A549 (cell line): ENCODE measurements around the gene MAPK13. TPM values are rescaled to one million over a fixed set of nuclear protein-coding genes. Genes with fewer than 3 reads are reported as not detected.

Experiments used
- ATAC-seq, 2 experiments: fragments of 200-7000 bp in 1 of 2; fragments of >200 bp in 1 of 2; cut with Nextera tagmentation in 1 of 2; cut with Tn5 transposase in 1 of 2; 3 replicates each; pipeline versions ENCODE4 v1.8.0 to v1.9.1; 2018 to 2020; ENCODE audit warnings: mild to moderate bottlenecking in 1 of 2, moderate library complexity in 1 of 2
- CTCF ChIA-PET: fragments of 300-600 bp; sonication (Branson Sonifier 250); formaldehyde crosslinking; extraction: SDS; loops from one replicate; lab custom pipeline; 2021; ENCODE audit warnings: antibody characterized with exemption, inconsistent platforms; lab: Yijun Ruan, JAX
- POLR2A ChIA-PET: fragments of 350-600 bp; formaldehyde crosslinking; extraction: SDS; loops from one replicate; lab custom pipeline; 2021; ENCODE audit warnings: antibody characterized with exemption, inconsistent platforms; lab: Yijun Ruan, JAX
- DNase-seq, 2 experiments: peaks; one replicate each; pipeline versions ENCODE4 v3.0.0 to v3.0.0-alpha.2; 2011 to 2016; ENCODE audit warnings: low read depth in 1 of 2, low spot score in 1 of 2
- FAIRE-seq: peaks from 2 replicates; lab custom pipeline; 2011; peaks lifted over from hg19 to GRCh38; lab: Jason Lieb, UNC
- H3K27ac ChIP-seq, 2 experiments: fragments of >200 bp; sonication (Bioruptor Twin); formaldehyde crosslinking; 3 replicates each; pipeline ENCODE4 v1.5.1; 2016 to 2017
- H3K4me1 ChIP-seq: fragments of >200 bp; sonication (Bioruptor Twin); formaldehyde crosslinking; 3 replicates; pipeline ENCODE4 v1.6.1; 2016
- H3K4me2 ChIP-seq: fragments of >200 bp; sonication (Bioruptor Twin); formaldehyde crosslinking; 3 replicates; pipeline ENCODE4 v1.6.1; 2016
- H3K4me3 ChIP-seq: fragments of >200 bp; sonication (Bioruptor Twin); formaldehyde crosslinking; 3 replicates; pipeline ENCODE4 v1.5.1; 2016
- H3K9me3 ChIP-seq: fragments of >200 bp; sonication (Bioruptor Twin); formaldehyde crosslinking; 3 replicates; pipeline ENCODE4 v1.6.1; 2016
- CBX2 ChIP-seq: fragments of 200-600 bp; sonication (generic); IDR thresholded peaks from 2 replicates; pipeline ENCODE4 v1.6.1; 2016; ENCODE audit warnings: low read depth, mild to moderate bottlenecking, borderline replicate concordance
- CBX8 ChIP-seq: fragments of 200-600 bp; sonication (generic); IDR thresholded peaks from 2 replicates; pipeline ENCODE4 v1.6.1; 2016
- EHF ChIP-seq: fragments of 250-450 bp; sonication (Bioruptor Pico); IDR thresholded peaks from 2 replicates; pipeline ENCODE4 v1.5.0; 2020; ENCODE audit warnings: mild to moderate bottlenecking
- EHMT2 ChIP-seq: fragments of 200-600 bp; sonication (generic); IDR thresholded peaks from 2 replicates; pipeline ENCODE4 v1.6.1; 2016; ENCODE audit warnings: antibody characterized with exemption, low read depth, mild to moderate bottlenecking, moderate library complexity
- ESRRA ChIP-seq: fragments of 150-350 bp; IDR thresholded peaks from 2 replicates; pipeline ENCODE4 v1.6.1; 2014; ENCODE audit warnings: mild to moderate bottlenecking, low read length, borderline replicate concordance
- FOSB ChIP-seq: fragments of 250-450 bp; sonication (Bioruptor Pico); IDR thresholded peaks from 2 replicates; pipeline ENCODE4 v1.5.0; 2020; ENCODE audit warnings: mild to moderate bottlenecking, moderate library complexity
- GATA3 ChIP-seq: IDR thresholded peaks from 2 replicates; pipeline ENCODE4 v1.6.1; 2012; ENCODE audit warnings: borderline replicate concordance
- HDAC2 ChIP-seq: fragments of 200-600 bp; sonication (generic); IDR thresholded peaks from 2 replicates; pipeline ENCODE4 v1.6.1; 2016
- HEYL ChIP-seq: fragments of 250-450 bp; sonication (Bioruptor Pico); IDR thresholded peaks from 2 replicates; pipeline ENCODE4 v1.8.0; 2021; ENCODE audit warnings: mild to moderate bottlenecking, moderate library complexity
- HOXA7 ChIP-seq: fragments of 250-450 bp; sonication (Bioruptor Pico); IDR thresholded peaks from 2 replicates; pipeline ENCODE4 v1.5.0; 2020; ENCODE audit warnings: mild to moderate bottlenecking, moderate library complexity
- JUN ChIP-seq, 2 experiments: fragments of >200 bp; sonication (Bioruptor Twin); formaldehyde crosslinking; IDR thresholded peaks; 2 replicates in 1 of 2; 3 replicates in 1 of 2; pipeline ENCODE4 v1.6.1; 2016 to 2017
- KDM1A ChIP-seq: fragments of 200-600 bp; sonication (generic); IDR thresholded peaks from 2 replicates; pipeline ENCODE4 v1.6.1; 2016; ENCODE audit warnings: low read depth, mild to moderate bottlenecking
- MYC ChIP-seq: IDR thresholded peaks from 2 replicates; pipeline ENCODE4 v1.6.1; 2012; ENCODE audit warnings: mild to moderate bottlenecking, inconsistent platforms, low read length, improper control_type of control experiment, borderline replicate concordance
- PHF8 ChIP-seq: fragments of 200-600 bp; sonication (generic); IDR thresholded peaks from 2 replicates; pipeline ENCODE4 v1.6.1; 2016; ENCODE audit warnings: low read depth, mild to moderate bottlenecking, antibody characterized with exemption, moderate library complexity, borderline replicate concordance
- RAD21 ChIP-seq, 2 experiments: fragments of >200 bp in 1 of 2; sonication (Bioruptor Twin) in 1 of 2; formaldehyde crosslinking in 1 of 2; IDR thresholded peaks in 1 of 2; conservative IDR thresholded peaks in 1 of 2; 2 replicates in 1 of 2; 3 replicates in 1 of 2; pipeline ENCODE4 v1.6.1; 2012 to 2018; ENCODE audit warnings: inconsistent platforms in 1 of 2
- RARB ChIP-seq: fragments of 250-450 bp; sonication (Bioruptor Pico); IDR thresholded peaks from 2 replicates; pipeline ENCODE4 v1.8.0; 2021; ENCODE audit warnings: mild to moderate bottlenecking, moderate library complexity
- SMC3 ChIP-seq: fragments of >200 bp; sonication (Bioruptor Twin); formaldehyde crosslinking; IDR thresholded peaks from 3 replicates; pipeline ENCODE4 v1.6.1; 2018; ENCODE audit warnings: inconsistent platforms
- SREBF2 ChIP-seq: fragments of 450-650 bp; IDR thresholded peaks from 2 replicates; pipeline ENCODE4 v1.6.1; 2014; ENCODE audit warnings: mild to moderate bottlenecking, moderate library complexity
- ZFP36 ChIP-seq: fragments of 450-650 bp; IDR thresholded peaks from 2 replicates; pipeline ENCODE4 v1.6.1; 2014; ENCODE audit warnings: borderline replicate concordance; ENCODE audit not compliant: partially characterized antibody
- ZSCAN20 ChIP-seq: fragments of 250-450 bp; sonication (Bioruptor Pico); IDR thresholded peaks from 2 replicates; pipeline ENCODE4 v1.8.0; 2022; ENCODE audit warnings: mild to moderate bottlenecking, moderate library complexity
- WGBS: methylation state at CpG from one replicate; pipeline ENCODE4 v1.1.6; 2017; ENCODE audit errors: missing lambda C conversion rate; 5-methylcytosine and 5-hydroxymethylcytosine counted together
- polyA plus RNA-seq, 4 experiments: library from polyadenylated mRNA; depleted of rRNA in 3 of 4; stranded (reverse); fragments of >200 nt; fragmentation: RNase III in 1 of 4; extraction: RNeasy Plus Mini Kit Qiagen cat#74134 plus additional on column Dnase treatment in 1 of 4; gene quantifications; 2 replicates in 3 of 4; 3 replicates in 1 of 4; pipeline ENCODE4 v1.2.3, GENCODE V29; 2011 to 2017
- TF ChIP-seq, protein P1 (sequence below): fragments of 150-350 bp; IDR thresholded peaks from 2 replicates; pipeline ENCODE4 v1.6.1; 2014; ENCODE audit warnings: low read depth, mild to moderate bottlenecking, low read length
- TF ChIP-seq, protein P2 (sequence below): fragments of >200 bp; sonication (Bioruptor Twin); formaldehyde crosslinking; IDR thresholded peaks from 3 replicates; pipeline ENCODE4 v1.5.1; 2016
- TF ChIP-seq, protein P3 (sequence below): IDR thresholded peaks from 2 replicates; pipeline ENCODE4 v1.6.1; 2012
- TF ChIP-seq, protein P4 (sequence below): fragments of 250-450 bp; sonication (Bioruptor Pico); IDR thresholded peaks from 2 replicates; pipeline ENCODE4 v1.5.0; 2020; ENCODE audit warnings: low read depth, mild to moderate bottlenecking, moderate library complexity
- TF ChIP-seq, protein P5 (sequence below): fragments of 450-650 bp; IDR thresholded peaks from 2 replicates; pipeline ENCODE4 v1.6.1; 2014; ENCODE audit warnings: antibody characterized with exemption

Gene MAPK13
- polyA plus RNA-seq, 2 of the 4 experiments (the other 2 are of a cell fraction), result 0.45 to 0.63 TPM

DNA sequence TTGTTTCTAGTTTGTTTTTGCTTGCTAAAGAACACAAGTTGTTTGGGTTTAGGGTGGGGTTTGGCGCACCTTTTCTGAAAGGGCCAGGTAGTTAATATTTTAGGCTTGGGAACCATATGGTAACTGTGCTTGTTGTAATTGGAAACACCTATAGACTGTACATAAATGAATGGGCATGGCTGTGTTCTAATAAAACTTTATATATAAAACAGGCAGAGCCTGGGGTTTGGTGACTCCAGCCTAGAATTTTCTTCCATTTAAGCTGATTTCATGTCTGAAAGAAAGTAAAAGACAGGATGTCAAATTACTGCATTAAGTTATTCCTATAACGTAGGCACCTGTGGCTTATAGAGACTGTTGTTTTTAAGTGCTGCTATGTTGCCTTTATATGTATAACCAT is 36.1 kb upstream of the MAPK13 start (continued):
- TF ChIP-seq EHMT2 (no peak), SMC3 (no peak), KDM1A (no peak), CBX2 (no peak), HEYL (no peak), JUN (IDR thresholded peaks at IDR 0.05) (no peak), SREBF2 (no peak), RARB (CRISPR knock-in tag) (no peak)
- TF ChIP-seq, protein P1, sequence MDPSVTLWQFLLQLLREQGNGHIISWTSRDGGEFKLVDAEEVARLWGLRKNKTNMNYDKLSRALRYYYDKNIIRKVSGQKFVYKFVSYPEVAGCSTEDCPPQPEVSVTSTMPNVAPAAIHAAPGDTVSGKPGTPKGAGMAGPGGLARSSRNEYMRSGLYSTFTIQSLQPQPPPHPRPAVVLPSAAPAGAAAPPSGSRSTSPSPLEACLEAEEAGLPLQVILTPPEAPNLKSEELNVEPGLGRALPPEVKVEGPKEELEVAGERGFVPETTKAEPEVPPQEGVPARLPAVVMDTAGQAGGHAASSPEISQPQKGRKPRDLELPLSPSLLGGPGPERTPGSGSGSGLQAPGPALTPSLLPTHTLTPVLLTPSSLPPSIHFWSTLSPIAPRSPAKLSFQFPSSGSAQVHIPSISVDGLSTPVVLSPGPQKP, result no peak

DNA sequence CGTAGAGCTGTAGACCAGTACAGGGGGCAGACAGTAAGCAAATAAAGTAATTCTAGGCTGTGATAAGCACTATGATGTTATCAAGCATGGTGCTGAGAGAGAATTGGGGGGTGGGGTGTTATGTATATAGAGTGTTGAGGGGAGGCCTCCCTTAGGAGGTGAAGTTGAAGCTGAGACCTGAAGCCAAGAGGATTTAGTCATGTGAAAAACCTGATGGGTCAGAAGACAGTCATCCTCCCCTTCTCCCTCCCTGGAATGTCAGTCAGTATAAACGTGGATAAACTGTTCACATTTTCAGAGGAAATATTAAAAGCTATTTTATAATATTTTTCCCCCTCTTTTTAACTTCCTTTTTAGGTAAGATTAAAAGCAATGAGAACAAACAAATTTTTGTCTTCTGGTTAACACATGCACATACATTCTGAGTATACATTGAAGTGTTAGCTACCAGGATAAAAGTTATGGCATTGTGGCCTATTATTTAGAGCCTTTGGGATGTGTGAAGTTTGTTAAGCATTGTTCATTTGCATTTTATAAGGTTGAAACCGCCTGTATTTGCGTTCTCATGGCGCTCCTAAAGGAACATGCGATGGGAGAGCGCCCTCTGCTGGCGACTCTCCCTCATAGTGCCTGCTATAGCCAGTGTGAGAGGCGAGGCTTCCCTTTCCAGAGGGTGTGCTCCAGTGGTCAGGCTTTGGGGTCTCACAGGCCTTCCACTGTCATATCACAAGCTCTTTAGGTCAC is 35.4 kb upstream of the MAPK13 start:
- peak overlapping the region; percentile 56 to 68; a peak in 5 of 6 replicates for H3K27ac ChIP-seq
- TF ChIP-seq GATA3 (no peak), RAD21 (conservative IDR thresholded peaks at IDR 0.05 in 1 of 2, IDR thresholded peaks at IDR 0.05 in 1 of 2) (peak; percentile 82 to 84), EHF (CRISPR knock-in tag) (no peak), ESRRA (no peak), CBX2 (no peak), MYC (no peak), CBX8 (no peak), HOXA7 (CRISPR knock-in tag) (no peak), HDAC2 (no peak), FOSB (CRISPR knock-in tag) (no peak), SMC3 (peak; percentile 76), ZSCAN20 (CRISPR knock-in tag) (no peak), ZFP36 (no peak), PHF8 (no peak), RARB (CRISPR knock-in tag) (no peak)
- TF ChIP-seq, protein P2, sequence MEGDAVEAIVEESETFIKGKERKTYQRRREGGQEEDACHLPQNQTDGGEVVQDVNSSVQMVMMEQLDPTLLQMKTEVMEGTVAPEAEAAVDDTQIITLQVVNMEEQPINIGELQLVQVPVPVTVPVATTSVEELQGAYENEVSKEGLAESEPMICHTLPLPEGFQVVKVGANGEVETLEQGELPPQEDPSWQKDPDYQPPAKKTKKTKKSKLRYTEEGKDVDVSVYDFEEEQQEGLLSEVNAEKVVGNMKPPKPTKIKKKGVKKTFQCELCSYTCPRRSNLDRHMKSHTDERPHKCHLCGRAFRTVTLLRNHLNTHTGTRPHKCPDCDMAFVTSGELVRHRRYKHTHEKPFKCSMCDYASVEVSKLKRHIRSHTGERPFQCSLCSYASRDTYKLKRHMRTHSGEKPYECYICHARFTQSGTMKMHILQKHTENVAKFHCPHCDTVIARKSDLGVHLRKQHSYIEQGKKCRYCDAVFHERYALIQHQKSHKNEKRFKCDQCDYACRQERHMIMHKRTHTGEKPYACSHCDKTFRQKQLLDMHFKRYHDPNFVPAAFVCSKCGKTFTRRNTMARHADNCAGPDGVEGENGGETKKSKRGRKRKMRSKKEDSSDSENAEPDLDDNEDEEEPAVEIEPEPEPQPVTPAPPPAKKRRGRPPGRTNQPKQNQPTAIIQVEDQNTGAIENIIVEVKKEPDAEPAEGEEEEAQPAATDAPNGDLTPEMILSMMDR, result peak; percentile 91
- TF ChIP-seq, protein P3, sequence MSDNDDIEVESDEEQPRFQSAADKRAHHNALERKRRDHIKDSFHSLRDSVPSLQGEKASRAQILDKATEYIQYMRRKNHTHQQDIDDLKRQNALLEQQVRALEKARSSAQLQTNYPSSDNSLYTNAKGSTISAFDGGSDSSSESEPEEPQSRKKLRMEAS, result no peak
- TF ChIP-seq, protein P4, sequence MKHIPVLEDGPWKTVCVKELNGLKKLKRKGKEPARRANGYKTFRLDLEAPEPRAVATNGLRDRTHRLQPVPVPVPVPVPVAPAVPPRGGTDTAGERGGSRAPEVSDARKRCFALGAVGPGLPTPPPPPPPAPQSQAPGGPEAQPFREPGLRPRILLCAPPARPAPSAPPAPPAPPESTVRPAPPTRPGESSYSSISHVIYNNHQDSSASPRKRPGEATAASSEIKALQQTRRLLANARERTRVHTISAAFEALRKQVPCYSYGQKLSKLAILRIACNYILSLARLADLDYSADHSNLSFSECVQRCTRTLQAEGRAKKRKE (CRISPR knock-in tag), result no peak
- TF ChIP-seq, protein P5, sequence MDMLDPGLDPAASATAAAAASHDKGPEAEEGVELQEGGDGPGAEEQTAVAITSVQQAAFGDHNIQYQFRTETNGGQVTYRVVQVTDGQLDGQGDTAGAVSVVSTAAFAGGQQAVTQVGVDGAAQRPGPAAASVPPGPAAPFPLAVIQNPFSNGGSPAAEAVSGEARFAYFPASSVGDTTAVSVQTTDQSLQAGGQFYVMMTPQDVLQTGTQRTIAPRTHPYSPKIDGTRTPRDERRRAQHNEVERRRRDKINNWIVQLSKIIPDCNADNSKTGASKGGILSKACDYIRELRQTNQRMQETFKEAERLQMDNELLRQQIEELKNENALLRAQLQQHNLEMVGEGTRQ, result no peak
- ATAC-seq (peak; percentile 97 to 98), DNase-seq (peak; percentile 55 to 66), FAIRE-seq (no peak)
- no peak overlapping the region for H3K4me3 ChIP-seq
- H3K9me3 ChIP-seq, result no peaks in the 10 kb centered on the region
- peaks cover 22% of the 10 kb centered on the region for H3K4me1 ChIP-seq
- ChIA-PET POLR2A (interaction anchor here (1.9 kb wide), 1 partner anchor 67 kb away, joined by 8 read pairs; the partner anchor contains the start of gene MAPK14), CTCF (interaction anchor here (0.6 to 7.0 kb wide), 60 partner anchors 9 to 573 kb away, joined by 3 to 84 read pairs (median 4); partner anchors contain the start of gene MAPK14)
- 11% methylated on average over 9 of the region's 9 CpGs for WGBS
- peak overlapping the region; percentile 64 for H3K4me2 ChIP-seq
